GM12873 (cell line): ENCODE results near the gene BLOC1S3.

ENCODE experiments used
- TF ChIP-seq, protein P1 (sequence below): IDR thresholded peaks from 2 replicates; pipeline ENCODE4 v1.5.1; 2012; ENCODE audit warnings: low read depth, mild to moderate bottlenecking, moderate library complexity, low read length, control low read depth; ENCODE audit not compliant: insufficient read depth; ENCODE audit errors: missing control alignments

The BLOC1S3 gene

DNA sequence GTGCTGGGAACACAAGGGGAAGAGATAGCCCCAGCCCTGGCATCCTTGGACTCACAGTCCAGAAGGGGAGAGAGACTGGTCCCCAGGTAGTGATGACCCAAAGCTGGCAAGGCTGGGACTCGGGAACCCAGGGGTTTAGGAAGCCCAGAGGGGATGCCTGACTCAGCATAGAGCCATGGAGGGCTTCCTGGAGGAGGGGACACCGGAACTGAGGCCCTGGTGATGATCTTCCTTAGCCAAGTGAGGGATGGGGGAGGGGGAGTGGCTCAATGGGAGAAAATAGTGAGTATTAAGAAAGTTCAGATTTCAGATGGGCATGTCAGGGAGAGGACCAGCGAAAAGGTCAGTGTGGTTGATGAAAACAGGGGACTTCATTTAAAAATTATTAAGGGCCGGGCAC is 39.8 kb downstream of the BLOC1S3 start:
- TF ChIP-seq, protein P1, sequence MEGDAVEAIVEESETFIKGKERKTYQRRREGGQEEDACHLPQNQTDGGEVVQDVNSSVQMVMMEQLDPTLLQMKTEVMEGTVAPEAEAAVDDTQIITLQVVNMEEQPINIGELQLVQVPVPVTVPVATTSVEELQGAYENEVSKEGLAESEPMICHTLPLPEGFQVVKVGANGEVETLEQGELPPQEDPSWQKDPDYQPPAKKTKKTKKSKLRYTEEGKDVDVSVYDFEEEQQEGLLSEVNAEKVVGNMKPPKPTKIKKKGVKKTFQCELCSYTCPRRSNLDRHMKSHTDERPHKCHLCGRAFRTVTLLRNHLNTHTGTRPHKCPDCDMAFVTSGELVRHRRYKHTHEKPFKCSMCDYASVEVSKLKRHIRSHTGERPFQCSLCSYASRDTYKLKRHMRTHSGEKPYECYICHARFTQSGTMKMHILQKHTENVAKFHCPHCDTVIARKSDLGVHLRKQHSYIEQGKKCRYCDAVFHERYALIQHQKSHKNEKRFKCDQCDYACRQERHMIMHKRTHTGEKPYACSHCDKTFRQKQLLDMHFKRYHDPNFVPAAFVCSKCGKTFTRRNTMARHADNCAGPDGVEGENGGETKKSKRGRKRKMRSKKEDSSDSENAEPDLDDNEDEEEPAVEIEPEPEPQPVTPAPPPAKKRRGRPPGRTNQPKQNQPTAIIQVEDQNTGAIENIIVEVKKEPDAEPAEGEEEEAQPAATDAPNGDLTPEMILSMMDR = no peak

DNA sequence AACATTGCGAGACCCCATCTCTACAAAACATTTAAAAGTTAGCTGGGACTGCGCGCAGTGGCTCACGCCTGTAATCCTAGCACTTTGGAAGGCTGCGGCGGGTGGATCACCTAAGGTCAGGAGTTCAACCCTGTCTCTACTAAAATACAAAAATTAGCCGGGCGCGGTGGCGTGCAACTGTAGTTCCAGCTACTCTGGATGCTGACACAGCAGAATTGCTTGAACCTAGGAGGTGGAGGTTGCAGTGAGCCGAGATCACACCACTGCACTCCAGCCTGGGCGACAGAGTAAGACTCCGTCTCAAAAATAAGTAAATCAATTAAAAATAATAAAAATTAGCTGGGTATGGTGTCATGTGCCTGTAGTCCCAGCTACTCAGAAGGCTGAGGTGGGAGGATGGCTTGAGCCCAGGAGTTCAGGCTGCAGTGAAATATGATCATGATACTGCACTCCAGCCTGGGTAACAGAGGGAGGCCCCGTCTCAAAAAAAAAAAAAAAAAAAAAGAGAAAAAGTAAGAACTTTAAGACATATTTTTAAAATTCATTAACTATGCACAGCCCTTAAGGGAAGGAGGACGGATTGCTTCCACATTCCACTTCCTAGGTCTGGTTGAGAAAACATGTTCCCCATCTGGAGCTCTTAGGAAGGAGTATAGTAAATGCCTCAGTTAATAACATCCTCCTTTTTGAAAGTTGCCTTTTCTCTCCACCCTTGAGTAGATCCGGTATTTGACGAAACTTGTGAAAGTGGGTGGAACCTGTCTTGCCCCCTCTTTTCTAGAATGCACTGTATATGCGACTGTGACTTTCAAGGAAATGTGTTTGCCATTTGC is 40.5 kb downstream of the BLOC1S3 start:
- TF ChIP-seq, protein P1 = no peak

- TF ChIP-seq, protein P1 = no peak
These were observed 44.1 kb downstream of the BLOC1S3 start for GRCh38 chr19:45222724-45223123.

DNA sequence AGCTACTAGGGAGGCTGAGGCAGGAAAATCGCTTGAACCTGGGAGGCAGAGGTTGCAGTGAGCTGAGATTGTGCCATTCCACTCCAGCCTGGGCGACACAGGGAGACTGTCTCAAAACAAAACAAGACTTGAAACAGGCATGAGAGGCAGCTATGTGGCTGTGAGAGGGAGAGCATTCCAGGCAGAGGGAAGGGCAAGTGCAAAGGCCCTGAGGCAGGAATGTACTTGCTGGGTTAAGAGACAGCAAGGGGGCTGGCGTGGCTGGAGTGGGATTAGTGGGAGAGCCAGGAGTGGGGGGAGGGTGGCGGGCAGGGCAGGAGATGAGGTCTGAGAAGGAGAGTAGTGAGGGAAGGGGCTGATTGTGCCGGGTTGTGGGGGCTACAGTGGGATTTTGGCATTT is 45.3 kb downstream of the BLOC1S3 start:
- TF ChIP-seq, protein P1 = no peak

DNA sequence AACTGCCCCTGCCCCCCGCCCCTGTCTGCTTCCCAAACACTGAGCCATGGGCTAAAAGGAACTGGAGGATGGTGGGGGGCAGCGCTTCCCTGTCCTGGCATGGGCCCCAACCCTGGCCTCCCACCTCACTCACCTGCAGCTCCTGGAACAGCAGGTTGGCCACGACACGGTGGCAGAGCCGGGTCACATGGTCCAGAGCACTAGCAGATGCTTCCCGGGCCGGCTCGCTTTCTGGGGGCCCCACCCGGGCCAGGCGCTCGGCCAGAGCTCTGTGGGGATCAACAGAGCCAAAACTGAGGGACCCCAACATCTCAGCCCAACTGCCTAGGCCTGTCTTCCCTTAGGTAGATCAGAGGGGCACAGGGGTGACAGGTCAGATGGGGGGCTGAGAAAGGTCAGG is 46.1 kb downstream of the BLOC1S3 start:
- TF ChIP-seq, protein P1 = no peak
